NCI-H460 (cell line): Measurements from ENCODE around the gene MTPN. TPM values are rescaled to one million over a fixed set of nuclear protein-coding genes. Genes with fewer than 3 reads are reported as not detected.
A peak's percentile ranks its signal among the peaks of the same experiment; 100 is the strongest.

ENCODE experiments used
- DNase-seq: peaks from one replicate; pipeline ENCODE4 v3.0.0-alpha.2; 2016; ENCODE audit warnings: low read depth; ENCODE audit errors: extremely low read depth
- total RNA-seq: library from RNA; depleted of rRNA; stranded (reverse); fragments of >200 nt; shearing (Covaris generic); gene quantifications from 2 replicates; pipeline ENCODE4 v1.2.3, GENCODE V29; 2014

The MTPN gene
- total RNA-seq, 1 experiment from 2014 or later: 176 TPM

DNA sequence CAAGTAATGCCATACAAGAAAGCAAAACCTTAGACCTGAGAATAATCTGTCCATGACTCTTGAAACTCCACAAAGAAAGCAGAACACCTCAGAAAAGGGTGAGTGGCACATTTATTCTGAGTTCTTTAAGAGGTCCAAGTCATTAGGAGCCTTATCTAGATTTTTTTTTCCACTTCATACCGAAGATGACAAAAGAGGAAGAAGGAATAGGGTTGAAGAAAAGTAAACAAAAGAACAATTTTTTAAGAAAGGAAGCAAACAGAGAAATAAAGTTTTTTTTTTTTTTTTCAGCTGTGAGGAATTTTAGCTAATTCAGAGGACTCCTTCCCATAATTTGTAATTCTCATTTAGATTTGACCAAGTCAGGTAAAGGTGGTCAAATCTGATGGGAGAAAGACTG, 13.1 kb upstream of the MTPN start:
- no peak for DNase-seq

DNA sequence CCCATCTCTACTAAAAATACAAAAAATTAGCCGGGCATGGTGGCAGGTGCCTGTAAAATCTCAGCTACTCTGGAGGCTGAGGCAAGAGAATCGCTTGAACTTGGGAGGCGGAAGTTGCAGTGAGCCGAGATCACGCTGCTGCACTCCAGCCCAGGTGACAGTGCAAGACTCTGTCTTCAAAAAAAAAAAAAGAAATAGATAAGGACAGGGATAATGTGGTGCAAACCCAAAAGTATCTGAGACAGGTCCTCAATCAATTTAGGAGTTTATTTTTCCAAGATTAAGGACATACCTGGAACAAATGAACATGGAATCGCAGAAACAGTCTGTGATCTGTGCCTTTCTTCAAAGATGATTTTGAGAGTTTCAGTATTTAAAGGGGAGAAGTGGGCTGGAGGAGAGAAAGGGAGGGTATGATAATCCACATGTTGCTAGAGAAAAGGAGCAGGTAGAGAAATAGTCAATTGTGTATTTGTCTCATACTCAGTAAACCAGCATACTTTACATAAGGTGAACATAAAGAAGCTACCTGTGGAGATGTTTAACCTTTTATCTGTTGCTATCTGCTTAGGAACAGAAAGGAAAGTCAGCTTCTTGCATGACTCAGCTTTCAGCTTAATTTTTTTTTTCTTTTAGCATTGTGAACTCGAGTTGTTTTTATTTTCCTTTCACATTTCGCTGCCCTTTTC, 4.9 kb upstream of the MTPN start:
- no peak for DNase-seq

DNA sequence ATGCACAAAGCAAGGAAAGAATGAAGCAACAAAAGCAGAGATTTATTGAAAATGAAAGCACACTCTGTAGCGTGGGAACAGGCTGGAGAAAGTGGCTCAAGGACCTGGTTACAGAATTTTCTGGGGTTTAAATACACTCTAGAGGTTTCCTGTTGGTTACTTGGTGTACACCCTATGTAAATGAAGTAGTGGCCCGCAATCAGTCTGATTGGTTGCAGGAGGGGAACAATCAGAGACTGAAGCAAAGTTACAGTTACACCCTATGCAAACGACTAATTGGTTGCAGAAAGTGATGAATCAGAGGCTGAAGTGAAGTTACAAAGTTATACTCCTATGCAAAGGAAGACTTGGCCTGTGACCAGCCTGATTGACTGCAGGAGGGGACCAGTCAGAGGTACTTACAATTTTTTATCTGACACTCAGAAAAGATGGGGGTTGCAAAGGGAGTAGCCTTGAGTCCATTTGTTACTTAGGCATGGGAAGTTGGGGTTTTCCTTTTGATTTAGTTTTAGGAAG, 3.6 kb upstream of the MTPN start:
- DNase-seq: peak; percentile 80

DNA sequence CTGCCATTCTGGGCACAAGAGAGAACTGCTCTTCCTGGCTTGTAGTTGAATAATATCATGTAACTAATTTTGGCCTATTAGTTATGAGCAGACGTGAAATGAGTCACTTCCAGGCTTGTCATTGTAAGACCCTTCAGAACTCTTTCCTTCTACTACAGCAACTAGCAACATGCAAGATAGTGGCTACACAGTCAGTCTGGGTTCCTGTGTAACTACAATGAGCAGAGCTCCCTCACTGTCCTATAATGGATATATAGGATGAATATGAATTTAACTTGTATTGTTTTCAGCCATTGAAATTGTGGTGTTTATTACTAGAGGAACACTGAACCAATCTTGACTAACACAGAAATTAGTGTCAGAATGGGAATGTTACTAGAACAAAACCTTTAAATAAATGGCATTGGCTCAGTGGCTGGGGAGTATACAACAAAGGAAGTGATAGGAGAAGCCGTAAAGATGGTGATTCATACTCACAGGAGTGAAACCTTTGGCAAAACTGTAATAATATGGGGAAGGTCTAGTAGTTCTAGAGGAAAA, 2.9 kb upstream of the MTPN start:
- DNase-seq: no peak

GRCh38 chr7:135979471-135980011, 2.4 kb upstream of the MTPN start:
- no peak for DNase-seq

GRCh38 chr7:135978624-135979023, 1.5 kb upstream of the MTPN start:
- DNase-seq: no peak

GRCh38 chr7:135977742-135978066, 545 bp upstream of the MTPN start:
- DNase-seq: no peak

GRCh38 chr7:135976312-135977006, 700 bp downstream of the MTPN start:
- DNase-seq: no peak

DNA sequence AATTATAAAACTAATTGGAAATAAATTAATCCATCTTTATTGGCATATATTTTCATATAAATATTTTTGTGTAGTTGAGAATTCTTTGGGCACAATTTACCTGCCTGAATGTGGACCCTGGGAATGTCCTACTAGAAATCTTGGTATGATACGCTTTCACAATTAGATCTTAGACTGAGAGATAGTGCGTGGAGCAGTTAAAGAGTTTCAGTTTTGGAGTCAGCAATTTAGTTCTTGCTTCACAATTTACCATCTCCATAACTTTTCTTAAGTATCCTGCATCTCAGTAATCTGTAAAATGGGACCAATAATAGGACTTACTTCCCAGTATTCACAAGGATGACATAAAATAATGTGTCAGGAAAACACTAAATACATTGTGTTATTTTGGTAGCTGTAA, 2.0 kb downstream of the MTPN start:
- no peak for DNase-seq

DNA sequence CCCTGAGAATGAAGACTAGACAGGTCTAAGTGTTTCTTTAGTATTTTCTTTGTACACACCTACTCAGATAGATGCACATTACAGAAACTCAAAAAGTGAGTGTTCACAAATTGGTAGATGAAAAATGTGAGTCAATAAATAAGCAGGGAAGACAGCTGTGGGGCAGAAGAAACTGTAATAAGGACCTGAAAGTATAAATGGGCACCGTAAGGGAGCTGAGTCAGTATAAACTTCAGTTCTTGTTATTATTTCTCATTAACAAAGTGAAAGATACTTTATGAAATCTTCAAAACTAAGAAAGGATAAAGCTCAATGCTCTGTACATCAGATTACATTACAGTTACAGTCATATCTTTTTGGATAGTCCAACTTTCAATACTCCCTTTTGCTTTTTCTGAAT, 2.5 kb downstream of the MTPN start:
- no peak for DNase-seq

GRCh38 chr7:135971366-135971725, 5.8 kb downstream of the MTPN start:
- no peak for DNase-seq

DNA sequence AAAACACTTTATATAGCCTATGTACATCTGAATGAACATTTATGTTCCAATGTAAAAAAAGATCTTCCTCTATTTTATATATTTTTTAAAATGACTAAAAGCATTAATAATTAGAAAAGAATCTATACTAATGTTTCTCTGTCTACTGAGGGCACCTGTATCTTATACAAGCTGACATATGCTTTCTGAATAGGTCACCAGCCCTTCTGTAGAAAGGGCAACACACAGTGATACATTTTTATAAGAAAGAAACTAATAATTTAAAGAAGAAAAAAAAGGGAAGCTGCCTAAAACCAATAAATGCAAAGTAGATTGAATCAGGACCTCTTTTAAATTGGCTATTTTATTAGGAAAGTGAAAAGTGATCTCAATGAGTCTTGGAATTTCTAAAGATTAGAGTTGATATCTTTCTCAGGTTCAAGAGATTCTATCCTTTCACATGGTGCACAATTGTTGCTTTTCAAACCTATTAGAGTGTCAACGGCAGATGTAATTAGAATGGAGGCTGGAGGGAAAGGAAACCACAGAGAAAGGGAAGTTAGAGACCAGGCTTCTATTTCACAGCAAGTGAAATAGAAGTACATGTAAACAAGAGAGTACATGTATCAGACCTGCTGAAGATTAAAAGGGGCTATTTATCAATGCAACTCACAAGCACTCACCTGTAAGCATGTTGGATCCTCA, 6.3 kb downstream of the MTPN start:
- no peak for DNase-seq

GRCh38 chr7:135970045-135970444, 7.1 kb downstream of the MTPN start:
- DNase-seq: no peak

DNA sequence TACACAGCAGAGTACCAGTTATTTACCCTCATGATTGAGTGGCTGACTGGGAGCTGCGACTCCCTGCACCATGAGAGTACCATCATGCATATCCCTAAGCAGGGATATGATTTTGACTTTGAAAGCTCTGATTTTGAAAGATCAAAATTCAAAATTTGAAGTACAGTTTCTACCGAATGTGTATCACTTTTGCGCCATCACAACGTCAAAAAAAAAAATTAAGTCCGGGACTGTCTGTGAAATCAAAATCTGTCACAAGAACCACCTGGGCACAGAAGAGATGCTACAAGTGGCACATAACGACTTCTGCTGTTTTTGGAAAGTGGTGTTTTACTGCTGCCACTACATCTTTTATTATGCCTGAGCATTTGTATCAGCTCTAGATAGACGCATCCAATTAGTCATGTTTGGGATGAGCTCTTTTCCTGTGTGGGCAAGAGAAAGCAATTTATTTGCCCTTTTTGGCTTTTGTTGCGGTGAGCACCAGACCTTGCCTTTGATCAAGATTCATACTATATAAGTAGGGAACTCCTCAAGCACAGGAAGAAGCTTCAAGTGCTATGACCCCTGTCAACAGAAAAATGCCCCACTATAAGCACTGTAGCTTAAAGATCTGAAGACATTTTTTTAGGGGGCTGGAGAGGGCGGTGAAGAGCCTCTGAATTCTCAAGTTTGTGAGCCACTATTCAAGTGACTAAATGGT, 10.7 kb downstream of the MTPN start:
- no peak for DNase-seq

DNA sequence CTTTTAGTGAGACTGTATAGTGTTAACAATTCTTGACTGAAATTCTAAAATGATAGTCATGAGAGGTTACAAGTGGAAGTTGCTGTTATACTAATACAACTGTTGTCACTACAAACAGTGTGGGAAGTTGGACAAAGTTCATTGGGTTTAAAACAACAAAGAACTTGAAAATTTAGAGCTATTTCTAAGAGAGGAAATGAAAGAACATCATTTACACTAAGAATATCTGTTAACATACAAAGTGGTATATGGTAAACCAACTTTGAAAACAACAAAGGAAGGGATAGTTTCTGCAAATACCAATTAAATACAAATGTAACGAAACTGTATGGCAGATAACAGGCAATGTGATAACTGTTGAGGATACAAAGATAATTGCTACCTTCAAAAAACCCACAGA, 11.6 kb downstream of the MTPN start:
- no peak for DNase-seq

GRCh38 chr7:135964791-135965190, 12.4 kb downstream of the MTPN start:
- DNase-seq: no peak

DNA sequence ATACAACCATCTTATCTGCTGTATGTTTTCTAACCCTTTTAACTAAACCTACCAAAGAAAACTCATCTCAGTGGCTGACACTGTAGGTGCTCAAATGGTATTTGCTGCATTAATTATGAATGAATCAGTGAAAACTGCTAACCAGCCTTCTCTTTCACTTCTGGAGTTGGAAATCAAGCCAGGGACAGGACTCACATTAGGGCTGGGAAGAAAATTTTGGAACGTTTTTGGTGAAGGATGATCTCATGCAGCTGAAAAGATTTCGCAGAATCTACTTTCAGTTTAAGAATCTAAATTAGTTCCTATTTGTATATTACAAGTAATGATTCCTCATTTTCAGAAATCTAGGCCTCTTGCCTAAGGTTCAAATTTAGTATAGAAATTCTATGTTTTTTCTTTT, 12.9 kb downstream of the MTPN start:
- no peak for DNase-seq

DNA sequence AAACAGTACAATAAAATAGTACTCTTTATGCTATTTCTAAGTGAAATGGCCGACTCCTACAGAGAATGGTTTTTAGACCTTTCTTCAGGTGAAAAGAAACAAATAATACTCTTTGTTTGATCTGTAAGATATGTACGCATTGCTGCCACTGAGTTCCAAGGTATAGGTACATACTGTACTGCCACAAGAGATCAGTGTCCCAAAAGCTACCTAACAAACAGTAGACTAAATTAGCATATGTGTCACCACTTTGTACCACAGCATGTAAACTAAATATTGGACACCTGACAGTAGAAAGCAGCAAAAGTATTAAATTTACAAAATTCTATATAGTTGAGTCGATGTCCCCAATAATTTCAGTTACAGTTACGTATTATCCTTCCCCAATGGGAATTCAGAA, 14.4 kb downstream of the MTPN start:
- DNase-seq: no peak

- no peak for DNase-seq
Observed at GRCh38 chr7:135960709-135961451, 16.3 kb downstream of the MTPN start.
